Measurements from ENCODE around the gene CRTAC1.

- TF ChIP-seq MAX (IDR thresholded peaks at IDR 0.05) (no peak), CTCF (IDR thresholded peaks at IDR 0.05; ENCODE audit: low read depth, low read length, missing input control) (no peak), RAD21 (IDR thresholded peaks at IDR 0.05) (no peak), YY1 (IDR thresholded peaks at IDR 0.05) (no peak), JUND (IDR thresholded peaks at IDR 0.05) (no peak), REST (IDR thresholded peaks at IDR 0.05) (no peak), HNF4A (conservative IDR thresholded peaks at IDR 0.05) (no peak), ZBTB33 (IDR thresholded peaks at IDR 0.05) (no peak), ATF3 (IDR thresholded peaks at IDR 0.05) (no peak), SP1 (IDR thresholded peaks at IDR 0.05) (no peak)
These were observed 133.6 kb downstream of the CRTAC1 start for GRCh38 chr10:97896756-97897358.

All from liver (tissue), 3 donors.